Measurements from ENCODE around the gene NUDT14.

Gene NUDT14

DNA sequence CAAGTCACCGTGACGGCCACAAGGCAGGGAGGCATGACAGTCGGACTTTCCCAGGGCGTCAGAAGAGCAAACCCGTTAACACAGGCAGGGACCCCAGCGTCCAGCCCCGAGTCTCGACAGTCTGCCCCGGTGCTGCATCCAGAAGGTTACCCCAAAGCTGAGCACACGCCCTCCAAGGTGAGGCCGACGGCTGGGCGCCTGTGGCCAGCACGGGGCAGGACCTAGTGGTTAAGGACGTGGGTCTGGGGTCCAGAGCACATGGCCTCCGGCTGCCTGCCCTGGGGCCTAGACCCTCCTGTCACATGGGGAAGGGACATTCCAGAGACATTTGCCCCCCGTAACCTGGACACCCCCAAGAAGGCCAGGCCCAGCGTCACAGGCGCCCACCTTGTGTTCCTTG is 37.5 kb upstream of the NUDT14 start:
- TF ChIP-seq, protein P1, sequence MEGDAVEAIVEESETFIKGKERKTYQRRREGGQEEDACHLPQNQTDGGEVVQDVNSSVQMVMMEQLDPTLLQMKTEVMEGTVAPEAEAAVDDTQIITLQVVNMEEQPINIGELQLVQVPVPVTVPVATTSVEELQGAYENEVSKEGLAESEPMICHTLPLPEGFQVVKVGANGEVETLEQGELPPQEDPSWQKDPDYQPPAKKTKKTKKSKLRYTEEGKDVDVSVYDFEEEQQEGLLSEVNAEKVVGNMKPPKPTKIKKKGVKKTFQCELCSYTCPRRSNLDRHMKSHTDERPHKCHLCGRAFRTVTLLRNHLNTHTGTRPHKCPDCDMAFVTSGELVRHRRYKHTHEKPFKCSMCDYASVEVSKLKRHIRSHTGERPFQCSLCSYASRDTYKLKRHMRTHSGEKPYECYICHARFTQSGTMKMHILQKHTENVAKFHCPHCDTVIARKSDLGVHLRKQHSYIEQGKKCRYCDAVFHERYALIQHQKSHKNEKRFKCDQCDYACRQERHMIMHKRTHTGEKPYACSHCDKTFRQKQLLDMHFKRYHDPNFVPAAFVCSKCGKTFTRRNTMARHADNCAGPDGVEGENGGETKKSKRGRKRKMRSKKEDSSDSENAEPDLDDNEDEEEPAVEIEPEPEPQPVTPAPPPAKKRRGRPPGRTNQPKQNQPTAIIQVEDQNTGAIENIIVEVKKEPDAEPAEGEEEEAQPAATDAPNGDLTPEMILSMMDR (IDR thresholded peaks at IDR 0.05; ENCODE audit: low read depth, low read length, missing control alignments), result no peak
- DNase-seq (ENCODE audit: extremely low read depth, low read depth), result no peak

DNA sequence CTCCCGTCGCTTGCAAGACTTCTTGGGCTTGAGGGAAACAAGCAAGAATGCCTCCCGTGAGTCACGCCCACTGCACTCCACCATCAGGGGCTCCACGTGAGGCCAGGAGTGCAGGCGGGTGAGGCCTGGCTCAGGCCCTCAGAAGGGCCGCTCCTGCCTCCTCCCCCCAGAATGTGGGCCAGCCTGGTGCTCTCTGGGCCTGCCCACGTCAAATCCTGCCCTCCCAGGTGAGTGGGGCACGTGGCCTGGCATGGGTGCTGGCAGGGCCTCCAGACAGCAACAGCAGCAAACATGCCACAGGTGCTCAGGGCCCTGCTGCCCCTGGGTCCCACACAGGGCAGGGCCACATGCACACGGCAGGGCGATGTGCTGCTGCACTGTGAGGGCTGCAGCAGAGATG is 36.7 kb upstream of the NUDT14 start:
- TF ChIP-seq, protein P1 (IDR thresholded peaks at IDR 0.05; ENCODE audit: low read depth, low read length, missing control alignments), result no peak
- H3K4me3 ChIP-seq (replicated peaks; ENCODE audit: low read depth, low read length), result no peak overlapping the region
- DNase-seq (ENCODE audit: extremely low read depth, low read depth), result no peak

More for the DNA sequence above, 37.5 kb upstream of the NUDT14 start:
- H3K4me3 ChIP-seq (replicated peaks; ENCODE audit: low read depth, low read length), result no peak overlapping the region

DNA sequence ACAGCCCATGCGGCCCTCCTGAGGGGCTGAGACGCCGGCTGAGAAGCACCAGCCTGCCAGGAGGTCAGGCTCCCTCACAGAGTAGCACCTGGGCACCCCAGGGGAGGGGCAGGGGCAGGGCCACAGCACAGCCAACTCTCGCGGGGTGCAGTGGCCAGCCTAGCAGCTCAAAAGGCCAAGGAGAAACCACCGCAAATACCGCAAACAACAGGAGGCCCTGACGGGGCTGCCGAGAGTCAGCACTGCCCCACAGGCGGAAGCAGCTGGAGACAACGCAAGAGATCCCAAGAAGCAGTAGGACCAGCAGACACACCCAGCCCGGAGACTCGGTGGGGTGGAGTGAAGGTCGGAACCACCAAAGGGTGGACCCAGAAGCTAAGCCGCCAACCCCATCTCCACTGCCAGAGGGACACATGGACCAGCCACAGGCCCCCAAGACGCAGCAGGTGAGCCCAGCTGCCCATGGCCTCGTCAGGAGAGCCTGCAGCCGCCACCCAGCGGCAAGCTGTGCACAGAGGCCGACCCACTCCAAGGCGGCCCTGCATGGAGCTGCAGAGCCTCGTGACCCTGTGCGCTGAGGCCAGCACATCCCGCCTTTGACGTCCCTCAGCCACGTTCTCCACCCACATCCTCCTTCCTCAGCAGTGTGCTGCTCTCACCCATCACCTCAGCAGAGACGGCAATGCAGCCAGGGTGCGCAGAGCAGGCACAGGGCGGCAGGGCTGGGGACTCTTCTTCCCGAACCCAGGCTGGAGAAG is 35.6 kb upstream of the NUDT14 start:
- no peak for DNase-seq (ENCODE audit: extremely low read depth, low read depth)
- no peak overlapping the region for H3K4me3 ChIP-seq (replicated peaks; ENCODE audit: low read depth, low read length)
- TF ChIP-seq, protein P1 (IDR thresholded peaks at IDR 0.05; ENCODE audit: low read depth, low read length, missing control alignments), result no peak

DNA sequence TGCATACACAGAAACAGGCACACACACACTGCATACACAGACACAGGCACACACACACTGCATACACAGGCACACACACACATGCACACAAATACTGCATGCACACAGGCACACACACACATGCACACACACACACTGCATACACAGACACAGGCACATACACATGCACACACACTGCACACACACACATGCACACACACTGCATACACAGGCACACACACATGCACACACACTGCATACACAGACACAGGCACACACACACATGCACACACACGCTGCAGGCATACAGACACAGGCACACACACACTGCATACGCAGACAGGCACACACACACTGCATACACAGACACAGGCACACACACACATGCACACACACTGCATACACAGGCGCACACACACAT is 34.5 kb upstream of the NUDT14 start:
- H3K4me3 ChIP-seq (replicated peaks; ENCODE audit: low read depth, low read length), result no peak overlapping the region
- TF ChIP-seq, protein P1 (IDR thresholded peaks at IDR 0.05; ENCODE audit: low read depth, low read length, missing control alignments), result no peak
- DNase-seq (ENCODE audit: extremely low read depth, low read depth), result no peak

DNA sequence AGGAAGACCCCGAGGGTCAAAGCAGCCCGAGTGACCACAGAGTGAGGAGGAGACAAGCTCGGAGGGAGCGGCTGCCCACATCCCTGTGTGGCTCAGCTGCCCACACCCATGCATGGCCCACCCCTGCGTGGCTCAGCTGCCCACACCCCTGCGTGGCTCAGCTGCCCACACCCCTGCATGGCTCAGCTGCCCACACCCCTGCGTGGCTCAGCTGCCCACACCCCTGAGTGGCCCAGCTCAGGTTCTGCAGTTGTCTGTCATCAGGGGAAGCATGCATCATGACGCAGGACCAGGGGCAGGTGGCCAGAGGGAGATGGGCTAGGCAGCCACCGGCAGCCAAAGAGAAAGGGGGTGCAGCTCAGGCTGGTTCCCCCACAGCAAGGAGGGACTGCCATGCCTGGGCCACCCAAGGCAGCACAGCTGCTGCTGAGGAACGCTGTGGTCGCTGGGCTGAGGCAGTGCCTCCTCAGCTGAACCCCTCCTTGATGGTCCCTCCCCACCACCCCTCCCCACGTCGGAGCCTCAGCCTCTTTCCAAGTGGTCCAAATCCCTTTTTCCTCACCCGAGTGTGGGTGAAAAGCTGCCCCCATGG is 33.3 kb upstream of the NUDT14 start:
- no peak overlapping the region for H3K4me3 ChIP-seq (replicated peaks; ENCODE audit: low read depth, low read length)
- no peak for DNase-seq (ENCODE audit: extremely low read depth, low read depth)
- TF ChIP-seq, protein P1 (IDR thresholded peaks at IDR 0.05; ENCODE audit: low read depth, low read length, missing control alignments), result no peak

DNA sequence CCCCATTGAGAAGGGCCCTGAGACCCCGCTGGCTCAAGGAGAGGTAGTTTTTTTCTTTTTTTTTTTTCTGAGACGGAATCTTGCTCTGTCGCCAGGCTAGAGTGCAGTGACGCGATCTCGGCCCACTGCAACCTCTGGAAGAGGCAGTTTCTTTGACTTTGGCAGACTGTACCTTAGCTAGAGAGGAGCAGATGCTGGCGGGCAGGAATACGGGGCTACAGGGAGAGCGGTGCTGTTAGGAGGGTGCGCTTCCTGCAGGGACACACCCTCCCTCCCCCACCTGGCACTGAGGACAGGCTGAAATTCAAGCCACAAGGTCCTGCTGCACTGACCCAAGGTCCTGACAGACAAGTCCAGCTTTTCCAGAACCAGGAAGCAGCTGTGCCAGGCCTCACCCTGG is 32.2 kb upstream of the NUDT14 start:
- no peak for DNase-seq (ENCODE audit: extremely low read depth, low read depth)
- TF ChIP-seq, protein P1 (IDR thresholded peaks at IDR 0.05; ENCODE audit: low read depth, low read length, missing control alignments), result no peak
- H3K4me3 ChIP-seq (replicated peaks; ENCODE audit: low read depth, low read length), result no peak overlapping the region

Measured in HFF-Myc (cell line).